Inferior parietal cortex (tissue), 1 donor: ENCODE measurements around the gene ZNF79.
"Not testable (repeated sequence)": the region's sequence is repeated elsewhere in the genome, so short reads cannot be mapped to it uniquely, and the experiment has no call there.

Experiments used
- DNase-seq: peaks from one replicate; pipeline ENCODE4 v3.0.0-alpha.2; 2016; ENCODE audit errors: extremely low spot score

ZNF79 gene

GRCh38 chr9:127455324-127455992, 31.3 kb downstream of the ZNF79 start:
- no peak for DNase-seq

GRCh38 chr9:127457191-127457878, 33.2 kb downstream of the ZNF79 start:
- DNase-seq, result no peak

GRCh38 chr9:127458921-127459320, 34.7 kb downstream of the ZNF79 start:
- DNase-seq, result no peak

GRCh38 chr9:127463382-127463781, 39.2 kb downstream of the ZNF79 start:
- DNase-seq, result no peak

- no peak for DNase-seq
Observed at GRCh38 chr9:127463911-127464310, 39.7 kb downstream of the ZNF79 start.

GRCh38 chr9:127466407-127466917, 42.3 kb downstream of the ZNF79 start:
- DNase-seq, result not testable (repeated sequence)

- DNase-seq, result no peak
Observed at GRCh38 chr9:127467621-127468020, 43.4 kb downstream of the ZNF79 start.

GRCh38 chr9:127470662-127471061, 46.5 kb downstream of the ZNF79 start:
- DNase-seq, result no peak

- no peak for DNase-seq
Observed at GRCh38 chr9:127473501-127473900, 49.3 kb downstream of the ZNF79 start.

GRCh38 chr9:127473932-127474331, 49.8 kb downstream of the ZNF79 start:
- no peak for DNase-seq

GRCh38 chr9:127474592-127474991, 50.4 kb downstream of the ZNF79 start:
- DNase-seq, result no peak

GRCh38 chr9:127479507-127480081, 55.4 kb downstream of the ZNF79 start:
- no peak for DNase-seq

- DNase-seq, result no peak
Observed at GRCh38 chr9:127482662-127483061, 58.5 kb downstream of the ZNF79 start.

GRCh38 chr9:127485995-127486394, 61.8 kb downstream of the ZNF79 start:
- DNase-seq, result no peak

GRCh38 chr9:127488946-127489345, 64.8 kb downstream of the ZNF79 start:
- DNase-seq, result no peak

- no peak for DNase-seq
Observed at GRCh38 chr9:127489471-127490115, 65.4 kb downstream of the ZNF79 start.

GRCh38 chr9:127490535-127491230, 66.5 kb downstream of the ZNF79 start:
- no peak for DNase-seq

- no peak for DNase-seq
Observed at GRCh38 chr9:127491516-127491915, 67.3 kb downstream of the ZNF79 start.

- DNase-seq, result no peak
Observed at GRCh38 chr9:127492616-127493015, 68.4 kb downstream of the ZNF79 start.

GRCh38 chr9:127493592-127494303, 69.6 kb downstream of the ZNF79 start:
- no peak for DNase-seq

- no peak for DNase-seq
Observed at GRCh38 chr9:127494304-127494702, 70.1 kb downstream of the ZNF79 start.
